Stimulated activated CD8-positive, alpha-beta memory T cell treated with anti-CD3 and anti-CD28 coated beads, Interleukin-15, amount 100 ng/mL, for 24 hours (primary cell): ENCODE results near the gene KLHL29.

Experiments
- DNase-seq: peaks from one replicate; pipeline ENCODE4 v3.0.0-alpha.2; 2020; ENCODE audit warnings: low read depth

Gene KLHL29

DNA sequence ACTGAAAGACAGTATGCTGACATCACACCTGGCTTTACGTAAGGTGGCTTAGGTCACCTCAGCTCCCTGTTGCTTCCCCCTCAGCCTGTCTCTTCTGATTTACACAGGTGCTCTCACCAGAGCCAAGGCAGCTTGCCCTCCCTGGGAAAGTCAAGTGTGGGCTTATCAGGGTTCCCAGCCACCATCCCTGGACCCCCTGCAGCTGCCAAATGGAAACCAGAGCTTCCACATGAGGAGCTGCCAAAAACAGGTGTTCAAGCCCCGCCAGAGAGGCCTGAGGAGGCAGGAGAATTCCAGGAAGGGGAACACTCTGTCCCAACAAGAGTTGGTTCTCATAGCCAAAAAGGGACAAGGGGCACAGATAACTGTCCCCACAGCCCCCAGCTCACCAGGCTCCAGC, 275.3 kb downstream of the KLHL29 start:
- no peak for DNase-seq

DNA sequence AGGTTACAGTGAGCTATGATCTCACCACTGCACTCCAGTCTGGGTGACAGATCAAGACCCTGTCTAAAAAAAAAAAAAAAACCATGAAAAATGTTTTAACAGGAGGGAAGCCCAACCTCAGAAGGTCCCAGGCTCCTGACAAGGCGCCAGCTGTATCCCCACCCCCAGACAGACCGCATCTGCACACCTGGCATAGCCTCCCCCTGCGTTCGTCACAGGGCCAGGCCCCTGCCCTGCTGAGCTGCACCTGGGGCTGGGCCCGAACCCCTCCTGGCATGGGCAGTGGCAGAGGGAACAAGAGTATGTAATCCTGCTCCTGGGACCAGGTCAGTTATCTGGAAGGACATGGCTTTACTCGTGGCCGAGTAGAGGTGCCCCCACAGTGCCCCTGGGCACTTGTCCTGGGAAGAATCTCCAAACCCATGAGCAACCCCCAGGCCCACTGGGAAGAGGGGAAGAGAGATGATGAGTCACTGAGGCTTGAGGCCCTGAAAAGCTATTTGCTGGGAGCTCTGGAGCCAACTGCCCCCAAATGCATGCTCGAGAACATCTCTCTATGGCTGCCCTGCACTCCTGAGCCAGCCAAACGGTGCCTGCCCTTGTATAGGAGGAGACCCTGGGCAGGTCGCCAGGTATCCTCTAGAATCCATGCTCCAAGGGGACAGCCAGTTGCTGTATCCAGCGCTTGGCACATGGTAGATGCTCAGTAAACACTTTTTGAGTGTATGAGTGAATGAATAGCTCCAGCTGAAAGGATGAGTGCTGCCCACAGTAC, 276.5 kb downstream of the KLHL29 start:
- no peak for DNase-seq

DNA sequence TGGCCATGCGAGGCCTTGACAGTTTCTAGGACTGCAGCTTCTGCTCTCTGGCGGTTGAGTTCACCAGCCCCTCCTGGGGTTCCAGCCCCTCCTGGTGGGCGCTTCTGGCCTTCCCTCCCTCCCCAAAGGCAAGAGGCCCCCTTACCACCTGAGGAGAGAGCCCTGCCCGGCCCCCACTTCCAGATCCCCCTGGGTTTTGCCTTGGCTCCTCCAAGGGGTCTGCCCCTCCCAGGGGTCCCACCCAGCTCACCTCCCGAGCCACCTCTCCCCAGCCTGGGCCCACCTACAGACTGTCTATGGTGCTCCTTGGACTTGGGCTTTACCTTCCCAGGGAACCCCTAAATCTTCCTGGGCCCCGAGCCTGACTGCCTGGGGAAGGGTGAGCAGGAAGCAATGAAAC, 277.5 kb downstream of the KLHL29 start:
- DNase-seq: no peak

DNA sequence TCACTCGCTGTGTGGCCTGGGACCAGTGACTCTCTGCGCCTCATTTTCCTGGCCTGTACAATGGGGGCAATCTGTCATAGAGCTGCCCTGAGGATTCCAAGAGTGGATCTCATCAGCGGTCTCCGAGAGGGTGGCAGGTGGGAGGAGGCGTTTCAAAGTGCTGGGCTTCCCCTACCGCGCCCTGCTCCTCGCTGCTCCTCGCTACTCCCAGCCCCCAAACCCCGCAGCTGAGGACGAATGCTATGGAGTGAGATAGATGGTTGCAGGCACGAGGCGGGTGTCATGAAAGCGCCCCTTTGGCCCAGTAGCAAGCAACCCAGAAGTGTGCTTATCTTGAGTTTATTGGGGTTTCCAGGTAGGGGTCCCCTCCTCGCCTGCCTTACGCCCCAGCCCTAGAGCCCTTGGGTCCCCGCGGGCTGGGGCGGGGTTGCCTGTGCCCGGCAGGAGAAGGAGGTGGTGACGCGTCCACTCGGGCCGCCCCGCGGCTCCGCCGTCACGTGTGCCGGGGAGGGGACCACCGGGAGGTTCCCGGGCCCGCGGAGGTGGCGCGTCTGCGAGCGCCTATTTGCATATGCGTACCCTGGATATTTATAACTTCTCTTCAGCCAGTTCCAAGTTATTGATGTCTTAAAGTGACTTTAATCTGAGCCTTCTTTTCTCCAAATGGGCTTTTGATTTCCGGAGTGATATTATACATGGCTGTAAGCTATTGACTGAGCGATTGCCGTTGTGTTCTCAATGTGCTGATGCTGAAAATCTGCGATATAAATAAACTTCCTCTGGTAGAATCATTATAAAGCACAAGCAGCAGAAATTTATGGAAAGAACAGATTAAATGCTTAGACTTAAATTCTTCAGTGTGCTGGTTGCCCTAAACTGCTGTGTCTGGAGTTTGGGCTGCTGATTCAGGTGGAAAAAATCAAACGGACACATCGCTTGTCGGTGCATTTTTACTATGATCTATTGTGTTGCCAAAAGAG, 278.3 kb downstream of the KLHL29 start:
- DNase-seq: no peak

DNA sequence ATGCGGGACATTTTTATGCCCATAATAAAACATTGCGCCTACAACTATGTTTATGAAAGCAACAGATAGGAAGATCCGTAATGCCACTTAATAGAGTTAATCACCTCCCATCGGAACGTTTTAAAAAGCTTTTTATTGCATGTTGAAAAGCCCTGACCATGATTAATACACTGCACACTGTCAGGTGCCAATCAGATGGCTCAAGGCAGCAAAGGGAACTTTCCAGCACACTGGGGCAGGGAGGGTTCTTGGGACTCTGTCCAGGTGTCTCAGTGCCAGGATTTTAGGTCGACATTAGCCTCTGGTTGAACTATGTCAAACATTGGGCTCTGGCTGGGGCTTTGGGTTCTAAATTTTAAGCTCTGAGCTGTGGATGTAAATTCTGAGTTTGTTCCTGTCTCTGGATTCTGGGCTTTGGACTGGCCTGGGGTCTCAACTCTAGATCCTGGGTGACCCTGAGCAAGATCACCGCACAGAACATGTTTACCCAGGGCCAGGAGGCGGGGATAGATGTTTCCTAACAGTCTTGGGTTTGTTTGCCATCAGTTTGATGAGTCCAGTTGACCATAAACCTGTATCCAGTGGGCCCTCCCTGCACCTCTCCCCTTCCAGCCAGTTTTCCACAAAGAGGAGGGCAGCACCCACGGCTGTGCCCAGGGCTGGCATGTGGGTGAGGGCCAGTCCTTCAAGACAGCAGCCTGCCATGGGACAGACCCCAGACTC, 279.2 kb downstream of the KLHL29 start:
- DNase-seq: no peak

DNA sequence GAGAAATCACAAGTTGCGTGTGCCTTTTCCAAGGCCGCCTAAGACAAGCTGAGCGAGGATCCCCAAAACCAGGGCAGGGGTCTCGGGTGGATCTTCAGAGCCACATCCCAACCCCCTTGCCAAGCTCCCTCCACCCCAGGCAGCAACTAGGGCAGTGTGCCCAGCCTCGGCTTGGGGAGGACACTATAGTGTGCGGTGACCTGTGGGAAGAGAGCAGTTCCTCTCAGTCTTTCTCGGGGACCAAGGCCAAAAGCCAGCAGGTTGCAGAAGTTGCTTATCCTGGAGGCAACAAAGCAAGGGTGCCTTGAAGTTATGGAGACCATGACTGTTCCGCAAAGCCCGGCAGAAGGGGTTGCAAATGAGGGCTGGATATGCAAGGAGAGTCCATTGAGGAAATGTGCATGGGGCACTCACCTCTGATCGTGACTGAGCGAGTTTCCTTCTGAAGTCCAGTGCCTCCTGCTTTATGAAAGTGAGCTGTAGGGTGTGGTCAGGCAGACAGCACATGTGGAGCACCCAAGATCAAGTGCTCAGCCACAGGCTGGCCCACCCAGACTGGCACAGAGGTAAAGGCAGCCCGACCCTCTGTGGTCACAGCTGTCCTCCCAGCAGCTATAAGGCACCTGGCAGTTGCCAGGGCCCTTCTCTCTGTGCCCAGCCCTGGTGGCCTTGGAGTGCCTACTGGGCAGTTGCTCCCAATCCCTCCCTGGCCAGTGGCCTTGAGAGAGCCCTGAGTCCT, 281.4 kb downstream of the KLHL29 start:
- no peak for DNase-seq

DNA sequence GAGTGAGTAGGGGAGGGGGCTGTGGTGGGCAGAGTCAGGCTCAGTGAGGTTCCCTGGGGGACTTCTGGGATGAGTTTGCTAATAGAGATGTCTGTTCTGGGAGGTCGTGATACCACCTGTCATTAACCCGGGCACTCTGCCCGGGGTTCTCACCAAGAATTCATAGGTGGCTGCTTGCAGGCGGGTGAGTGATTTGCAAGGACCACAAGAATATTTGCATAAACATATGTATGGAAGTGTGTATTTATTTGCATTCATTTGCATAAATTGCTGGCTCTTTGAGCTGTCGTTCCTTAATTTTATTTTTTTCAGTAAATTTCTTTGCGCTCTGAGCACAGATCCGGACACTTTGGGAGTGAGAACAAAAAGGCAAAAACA, 282.0 kb downstream of the KLHL29 start:
- no peak for DNase-seq

DNA sequence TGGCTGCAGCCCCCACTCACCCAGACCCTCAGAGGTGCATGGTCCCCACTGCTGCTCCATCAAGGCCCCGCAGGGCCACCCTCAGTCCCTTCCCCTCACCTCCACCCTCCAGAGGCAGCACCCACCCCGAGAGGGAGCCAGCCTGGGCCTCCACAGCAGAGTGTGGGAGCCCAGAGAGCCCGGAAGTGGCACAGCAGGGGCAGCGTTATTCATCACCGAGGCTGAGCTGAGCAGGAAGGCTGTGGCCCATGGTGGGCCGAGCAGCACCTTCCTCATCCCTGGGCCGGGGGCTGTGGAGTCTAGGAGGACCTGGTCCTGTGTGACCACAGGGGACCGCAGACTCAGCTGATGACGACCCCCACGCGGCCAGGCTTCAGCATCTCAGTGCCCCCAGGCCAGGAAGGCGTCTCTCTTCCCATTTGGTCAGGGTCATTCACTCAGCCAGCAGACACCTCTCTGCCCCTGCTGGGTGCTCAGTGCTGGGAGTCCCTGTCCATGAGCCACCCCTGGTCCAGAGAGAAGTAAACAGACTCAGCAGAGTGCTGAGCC, 283.9 kb downstream of the KLHL29 start:
- no peak for DNase-seq

DNA sequence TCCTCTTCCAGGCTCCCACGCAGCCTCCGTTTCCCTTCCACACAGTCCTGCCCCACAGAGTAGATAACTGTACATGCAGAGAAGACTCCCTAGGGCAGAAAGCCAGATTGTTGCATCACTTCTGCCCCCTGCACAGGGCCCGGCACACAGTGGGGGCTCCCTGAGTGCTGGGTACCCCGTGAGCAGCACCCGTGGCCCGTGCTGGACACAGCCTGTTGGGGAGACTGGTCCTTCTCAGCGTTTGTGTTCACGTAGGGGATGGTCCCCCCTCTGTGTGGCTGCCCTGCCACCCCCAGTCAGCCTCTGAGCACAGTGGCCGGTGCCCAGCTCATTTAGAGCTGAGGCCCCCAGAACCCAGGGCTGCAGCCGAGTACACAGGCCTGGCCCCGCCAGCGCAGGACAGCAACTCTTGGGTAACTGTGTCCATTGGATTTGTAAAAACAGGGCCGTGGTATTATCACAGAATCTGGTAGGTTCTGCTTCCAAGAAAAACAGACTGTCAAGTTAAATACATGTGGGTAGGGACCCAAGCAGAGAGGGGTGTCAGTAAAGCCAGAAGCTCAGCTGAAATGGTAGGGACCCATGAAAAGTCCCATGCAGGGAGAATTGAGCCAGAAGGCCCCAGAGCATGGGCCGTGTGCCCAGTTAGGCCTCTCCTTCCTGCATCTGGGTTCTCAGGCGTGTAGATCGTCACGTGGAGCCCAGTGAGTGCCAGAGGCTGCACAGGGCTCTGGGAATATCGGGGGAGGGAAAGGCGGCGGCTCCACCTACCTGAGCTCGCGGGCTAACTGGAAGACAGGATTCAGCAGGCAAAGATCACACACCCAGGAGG, 284.6 kb downstream of the KLHL29 start:
- no peak for DNase-seq

DNA sequence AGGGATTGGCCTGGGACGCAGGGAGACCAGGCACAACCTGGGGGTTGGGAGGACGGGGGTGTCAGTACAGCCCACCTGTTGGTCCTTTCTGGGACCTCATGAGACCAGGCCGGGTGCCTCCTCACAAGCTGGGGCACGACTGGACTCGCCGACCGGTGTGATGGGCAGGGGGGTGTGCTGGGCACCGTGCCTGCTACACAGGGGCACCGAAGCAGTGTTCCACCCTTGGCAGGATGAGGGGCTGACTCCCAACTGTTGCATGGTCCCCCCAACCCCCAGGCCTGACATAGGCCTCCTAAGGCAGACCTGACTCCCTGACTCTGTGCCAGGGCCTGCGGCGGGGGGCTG, 285.2 kb downstream of the KLHL29 start:
- no peak for DNase-seq

DNA sequence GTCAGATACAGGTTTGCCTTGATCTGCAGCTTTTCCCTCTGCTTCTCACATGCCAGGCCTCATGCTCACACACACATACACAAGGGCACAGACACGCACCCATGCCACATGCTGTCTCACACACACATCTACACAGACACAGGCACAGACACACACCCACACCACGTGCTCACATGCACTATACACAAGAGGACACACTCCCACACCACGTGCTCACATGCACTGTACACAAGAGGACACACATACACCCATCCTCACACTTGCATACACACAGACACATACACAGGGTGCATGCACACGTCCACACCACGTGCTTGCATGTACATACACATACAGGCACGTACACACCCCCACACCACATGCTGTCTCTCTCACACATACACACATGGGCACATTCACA, 288.1 kb downstream of the KLHL29 start:
- DNase-seq: no peak

DNA sequence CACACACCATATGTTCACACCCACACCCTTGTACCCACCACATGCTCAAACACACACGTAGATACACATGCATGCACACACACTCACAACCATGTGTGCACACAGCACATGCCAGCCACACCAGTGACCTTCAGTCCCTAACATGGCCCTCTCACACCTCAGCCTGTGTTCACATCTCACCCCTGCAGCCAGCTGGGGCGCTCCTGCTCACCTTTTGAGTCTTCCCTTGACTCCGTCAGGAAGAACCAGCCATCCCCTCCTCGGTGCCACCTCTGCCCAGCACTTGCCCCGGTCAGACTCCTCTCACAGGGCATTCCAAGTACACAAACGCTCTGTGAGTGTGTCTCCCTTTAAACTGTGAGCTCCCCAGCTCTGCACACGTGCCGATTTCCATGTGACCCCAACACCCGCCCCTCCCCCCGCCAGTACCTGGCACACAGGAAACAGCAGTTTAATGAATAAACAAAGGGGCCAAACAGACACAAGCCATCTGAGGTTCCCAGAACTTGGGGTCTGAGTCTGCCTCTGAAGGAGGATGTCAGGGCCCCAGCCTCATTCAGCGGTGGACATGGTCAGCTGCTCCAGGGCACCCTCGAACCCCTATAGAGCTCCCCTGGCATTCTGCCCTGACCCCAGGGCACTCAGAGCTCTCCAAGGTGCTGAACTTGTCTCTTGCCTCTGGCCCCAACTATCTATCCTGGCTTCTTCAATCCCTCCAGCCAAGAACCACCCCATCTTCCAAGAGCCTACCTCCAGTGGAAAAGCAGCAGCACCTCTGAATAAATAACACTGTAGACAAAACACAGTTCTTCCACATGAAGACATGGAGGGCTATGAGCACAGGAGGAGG, 289.1 kb downstream of the KLHL29 start:
- no peak for DNase-seq

DNA sequence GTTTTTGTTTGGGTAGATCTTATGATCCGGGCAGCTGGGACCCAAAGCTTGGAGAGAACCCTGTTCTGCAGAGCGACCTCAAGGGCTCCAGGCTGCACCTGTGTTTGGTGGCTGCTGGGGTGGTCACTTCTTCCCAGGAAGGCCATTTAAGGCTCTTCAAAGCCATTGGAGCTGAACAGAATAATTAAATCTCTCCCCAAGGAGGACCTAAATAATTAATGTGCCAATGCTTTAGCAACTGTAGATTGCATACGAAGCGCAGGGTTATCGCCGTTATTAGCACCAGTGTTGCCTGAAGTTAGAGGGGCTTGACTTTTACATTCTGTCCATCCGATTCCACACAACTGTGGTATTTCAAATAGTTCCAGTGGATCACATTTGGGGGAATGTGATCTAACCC, 290.5 kb downstream of the KLHL29 start:
- no peak for DNase-seq

DNA sequence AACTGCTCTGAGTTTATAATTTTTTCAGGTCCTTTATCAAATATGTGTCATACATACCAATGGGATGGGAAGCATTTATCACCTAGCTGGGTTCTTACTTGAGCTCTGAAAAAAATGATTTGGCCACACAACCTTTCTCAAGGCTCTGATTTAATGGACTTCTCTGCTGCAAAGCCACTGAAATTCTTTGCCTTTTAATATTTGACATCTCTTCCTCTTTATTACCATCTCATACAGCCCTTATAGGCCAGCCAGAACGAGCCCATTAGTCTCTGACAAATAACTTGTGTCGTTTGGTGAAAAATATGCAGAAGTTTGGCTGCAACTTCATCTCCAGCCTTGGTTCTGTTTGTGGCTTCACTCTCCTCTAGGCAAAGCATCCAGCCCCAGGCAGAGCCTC, 292.9 kb downstream of the KLHL29 start:
- DNase-seq: no peak

DNA sequence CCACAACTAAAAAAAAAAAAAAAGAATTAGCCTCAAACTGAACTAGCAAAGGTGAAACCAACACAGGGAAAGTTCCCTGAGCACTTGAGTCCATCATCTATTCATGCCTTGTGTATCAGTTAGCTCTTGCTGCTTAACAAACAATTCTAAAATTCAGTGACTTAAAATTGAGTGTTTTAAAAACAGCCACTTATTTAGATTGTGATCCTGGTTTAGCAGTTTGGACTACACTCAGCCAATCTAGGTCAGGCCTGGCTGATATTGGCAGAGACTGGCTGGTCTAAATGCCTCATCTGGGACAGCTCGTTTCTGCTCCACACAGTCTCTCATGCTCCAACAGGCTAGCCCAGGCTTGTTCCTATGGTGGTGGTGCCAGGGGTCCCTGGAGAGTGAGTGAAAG, 294.1 kb downstream of the KLHL29 start:
- no peak for DNase-seq

DNA sequence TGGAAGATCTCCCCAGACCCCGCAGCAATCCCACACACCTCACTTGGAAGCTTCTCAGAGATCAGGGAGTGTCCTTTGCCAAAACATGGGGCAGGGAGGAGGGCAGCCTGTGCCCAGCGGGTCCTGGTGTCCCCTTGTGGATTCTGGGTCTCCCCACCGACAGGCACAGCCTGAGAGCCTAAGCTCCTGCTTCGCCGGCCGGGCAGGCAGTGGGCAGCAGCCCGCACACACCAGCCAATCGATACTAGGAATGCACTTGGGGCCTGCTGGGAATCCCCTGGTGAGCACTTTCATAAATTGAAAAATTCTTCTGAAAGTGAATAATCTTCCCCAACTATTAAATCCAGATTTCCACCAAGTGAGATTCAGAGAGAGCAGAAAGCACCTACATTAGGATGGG, 296.0 kb downstream of the KLHL29 start:
- DNase-seq: no peak

DNA sequence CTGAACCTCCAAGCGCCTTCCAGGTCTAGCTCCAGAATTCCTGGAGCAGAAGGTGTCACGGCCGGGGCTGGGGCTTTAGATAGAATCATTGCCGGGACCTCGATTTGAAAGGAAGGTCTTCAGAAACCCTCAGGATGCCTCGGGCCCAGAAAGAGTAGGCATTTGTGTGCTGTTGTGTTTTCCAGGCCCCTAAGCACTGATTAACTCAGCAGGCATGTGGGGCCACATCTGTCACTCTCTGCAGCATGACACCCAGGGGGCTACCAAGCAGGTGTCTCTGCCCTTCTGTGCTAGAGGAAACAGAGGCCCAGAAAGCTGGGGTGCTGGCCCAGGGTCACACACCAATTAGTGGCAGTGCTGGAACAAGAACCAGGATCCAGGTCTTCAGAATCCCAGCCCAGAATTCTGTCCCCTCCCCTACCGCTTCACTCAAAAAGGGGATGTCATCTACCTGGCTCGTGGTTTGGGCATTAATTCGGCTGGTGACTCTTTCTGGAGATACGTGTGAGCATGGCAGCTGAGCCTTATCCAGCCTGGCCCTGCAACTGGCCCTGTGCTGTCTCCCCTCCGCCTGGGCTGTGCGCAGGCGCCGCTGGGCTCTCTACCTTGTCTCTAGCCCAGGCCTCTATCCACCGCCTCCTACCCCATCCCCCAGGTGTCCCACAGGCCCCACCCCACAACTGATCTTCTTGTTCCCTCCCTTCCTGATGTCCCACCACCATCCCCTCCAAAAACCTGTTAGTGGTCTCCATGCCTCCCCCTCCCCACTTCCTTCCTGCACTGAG, 296.6 kb downstream of the KLHL29 start:
- no peak for DNase-seq

DNA sequence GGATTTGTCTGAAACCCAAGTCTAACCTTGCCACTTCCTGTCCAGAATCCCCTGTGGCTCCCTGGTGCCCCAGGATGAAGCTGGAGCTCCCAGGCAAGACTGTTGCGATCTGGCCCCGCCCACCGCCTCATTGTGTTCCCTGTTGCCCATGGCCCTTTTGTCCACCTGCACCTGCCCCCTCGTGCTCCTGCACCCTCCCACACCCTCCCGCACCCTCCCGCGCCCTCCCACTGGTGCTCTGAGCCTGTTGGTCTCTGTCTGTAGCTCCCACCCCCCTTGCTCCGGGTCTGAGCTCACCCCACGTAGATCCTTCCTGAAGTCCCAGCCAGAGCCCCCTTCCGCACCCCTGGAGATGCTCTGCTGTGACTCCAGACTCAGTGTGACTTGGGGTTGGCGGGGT, 297.5 kb downstream of the KLHL29 start:
- no peak for DNase-seq

DNA sequence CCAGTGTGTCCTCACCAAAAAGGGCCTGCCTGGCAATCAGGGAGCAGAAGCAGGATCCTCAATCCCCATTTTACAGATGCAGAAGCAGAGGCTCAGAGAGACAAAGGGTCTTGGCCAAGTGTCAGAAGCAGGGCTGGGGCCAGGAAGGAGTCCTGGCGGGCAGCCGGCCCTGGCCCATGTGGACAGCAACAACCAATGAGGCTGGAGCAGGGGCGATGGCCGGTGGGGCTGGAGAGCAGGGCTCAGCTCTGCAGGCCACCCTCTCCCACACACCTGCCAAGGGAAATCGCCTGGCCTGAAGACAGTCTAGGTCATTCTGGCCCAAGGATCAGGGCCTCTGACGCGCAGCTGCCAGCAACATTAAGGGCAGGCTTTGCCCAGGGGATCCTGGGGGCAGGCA, 298.0 kb downstream of the KLHL29 start:
- DNase-seq: no peak
